Cardiac atrium fibroblast (primary cell): ENCODE data around the gene ALG5. TPM values are rescaled to one million over a fixed set of nuclear protein-coding genes. Genes with fewer than 3 reads are reported as not detected.

ENCODE experiments used
- total RNA-seq: library from RNA; depleted of rRNA; stranded (reverse); fragments of >200 nt; gene quantifications from 2 replicates; pipeline ENCODE4 v1.2.3, GENCODE V29; 2015

Gene ALG5
- total RNA-seq = 33.7 and 41.3 TPM in 2 replicates

GRCh38 chr13:36999054-36999714 lies at the start of gene ALG5:
TSS of gene ALG5 (minus strand) at chr13:36999340. CDS start at chr13:36999300, 40 bp downstream.

GRCh38 chr13:36919833-36920615 lies 79.1 kb downstream of the ALG5 start, which contains the start of gene SMAD9:
TSS of gene SMAD9 (minus strand) at chr13:36920238. CDS start at chr13:36879689, 40,549 bp downstream.

Other genes with a start within 250 kb of the ALG5 start
- 0.90 and 1.5 TPM in 2 replicates for gene RFXAP, start 180.1 kb downstream of the ALG5 start, total RNA-seq
- gene SMAD9, start 79.1 kb downstream of the ALG5 start, total RNA-seq = 7.0 and 7.3 TPM in 2 replicates
- gene EXOSC8, start 1.4 kb upstream of the ALG5 start, total RNA-seq = 17.3 and 19.1 TPM in 2 replicates
- gene SUPT20H, start 60.3 kb upstream of the ALG5 start, total RNA-seq = 28.5 and 30.5 TPM in 2 replicates
- gene CSNK1A1L, start 106.3 kb upstream of the ALG5 start, total RNA-seq = not detected in 2 replicates